A549 (cell line): ENCODE measurements around the gene ZNF557.

Experiments used
- CHD2 ChIP-seq: fragments of 150-350 bp; IDR thresholded peaks from 2 replicates; pipeline ENCODE4 v1.6.1; 2014; ENCODE audit warnings: low read length; ENCODE audit not compliant: partially characterized antibody
- FOSB ChIP-seq: fragments of 250-450 bp; sonication (Bioruptor Pico); IDR thresholded peaks from 2 replicates; pipeline ENCODE4 v1.5.0; 2020; ENCODE audit warnings: mild to moderate bottlenecking, moderate library complexity
- POLR2A ChIP-seq: IDR thresholded peaks from 2 replicates; pipeline ENCODE4 v1.6.1; 2012; ENCODE audit warnings: mild to moderate bottlenecking, low read length
- SMC3 ChIP-seq: fragments of >200 bp; sonication (Bioruptor Twin); formaldehyde crosslinking; IDR thresholded peaks from 3 replicates; pipeline ENCODE4 v1.6.1; 2018; ENCODE audit warnings: inconsistent platforms
- TF ChIP-seq, protein P1 (sequence below): fragments of >200 bp; sonication (Bioruptor Twin); formaldehyde crosslinking; IDR thresholded peaks from 3 replicates; pipeline ENCODE4 v1.5.1; 2016
- TF ChIP-seq, protein P2 (sequence below): fragments of 450-650 bp; IDR thresholded peaks from 2 replicates; pipeline ENCODE4 v1.6.1; 2014; ENCODE audit warnings: antibody characterized with exemption
- TF ChIP-seq, protein P3 (sequence below): IDR thresholded peaks from 2 replicates; pipeline ENCODE4 v1.6.1; 2012

DNA sequence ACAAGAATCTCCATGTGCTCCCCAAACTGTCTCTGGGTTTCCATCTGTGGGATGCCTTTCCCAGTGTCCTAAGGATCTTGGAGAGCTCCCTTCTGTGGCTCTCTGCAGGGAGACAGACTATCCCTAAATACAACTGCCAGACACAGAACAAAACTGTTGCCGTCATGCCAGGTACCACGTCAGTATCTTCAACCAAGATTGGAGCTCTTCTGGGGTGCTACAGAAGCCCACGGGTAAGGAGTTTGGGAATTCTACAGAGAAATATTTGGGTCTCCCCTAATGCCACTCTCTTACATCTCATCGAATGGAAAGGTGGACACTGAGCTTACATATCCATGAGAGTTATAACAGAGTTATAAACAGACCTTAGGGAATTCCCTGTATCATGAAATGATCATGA is 6.2 kb upstream of the ZNF557 start:
- TF ChIP-seq POLR2A (no peak), CHD2 (no peak), FOSB (no peak), SMC3 (no peak)
- TF ChIP-seq, protein P1, sequence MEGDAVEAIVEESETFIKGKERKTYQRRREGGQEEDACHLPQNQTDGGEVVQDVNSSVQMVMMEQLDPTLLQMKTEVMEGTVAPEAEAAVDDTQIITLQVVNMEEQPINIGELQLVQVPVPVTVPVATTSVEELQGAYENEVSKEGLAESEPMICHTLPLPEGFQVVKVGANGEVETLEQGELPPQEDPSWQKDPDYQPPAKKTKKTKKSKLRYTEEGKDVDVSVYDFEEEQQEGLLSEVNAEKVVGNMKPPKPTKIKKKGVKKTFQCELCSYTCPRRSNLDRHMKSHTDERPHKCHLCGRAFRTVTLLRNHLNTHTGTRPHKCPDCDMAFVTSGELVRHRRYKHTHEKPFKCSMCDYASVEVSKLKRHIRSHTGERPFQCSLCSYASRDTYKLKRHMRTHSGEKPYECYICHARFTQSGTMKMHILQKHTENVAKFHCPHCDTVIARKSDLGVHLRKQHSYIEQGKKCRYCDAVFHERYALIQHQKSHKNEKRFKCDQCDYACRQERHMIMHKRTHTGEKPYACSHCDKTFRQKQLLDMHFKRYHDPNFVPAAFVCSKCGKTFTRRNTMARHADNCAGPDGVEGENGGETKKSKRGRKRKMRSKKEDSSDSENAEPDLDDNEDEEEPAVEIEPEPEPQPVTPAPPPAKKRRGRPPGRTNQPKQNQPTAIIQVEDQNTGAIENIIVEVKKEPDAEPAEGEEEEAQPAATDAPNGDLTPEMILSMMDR: no peak
- TF ChIP-seq, protein P2, sequence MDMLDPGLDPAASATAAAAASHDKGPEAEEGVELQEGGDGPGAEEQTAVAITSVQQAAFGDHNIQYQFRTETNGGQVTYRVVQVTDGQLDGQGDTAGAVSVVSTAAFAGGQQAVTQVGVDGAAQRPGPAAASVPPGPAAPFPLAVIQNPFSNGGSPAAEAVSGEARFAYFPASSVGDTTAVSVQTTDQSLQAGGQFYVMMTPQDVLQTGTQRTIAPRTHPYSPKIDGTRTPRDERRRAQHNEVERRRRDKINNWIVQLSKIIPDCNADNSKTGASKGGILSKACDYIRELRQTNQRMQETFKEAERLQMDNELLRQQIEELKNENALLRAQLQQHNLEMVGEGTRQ: no peak
- TF ChIP-seq, protein P3, sequence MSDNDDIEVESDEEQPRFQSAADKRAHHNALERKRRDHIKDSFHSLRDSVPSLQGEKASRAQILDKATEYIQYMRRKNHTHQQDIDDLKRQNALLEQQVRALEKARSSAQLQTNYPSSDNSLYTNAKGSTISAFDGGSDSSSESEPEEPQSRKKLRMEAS: no peak
